IMR-90 (cell line): ENCODE results near the gene SMG1.
"Not testable (repeated sequence)": the region's sequence is repeated elsewhere in the genome, so short reads cannot be mapped to it uniquely, and the experiment has no call there.

Experiments used
- TF ChIP-seq, protein P1 (sequence below): fragments of 150-350 bp; IDR thresholded peaks from 2 replicates; pipeline ENCODE4 v1.6.1; 2016; ENCODE audit warnings: low read depth, mild to moderate bottlenecking, low read length, moderate library complexity, borderline replicate concordance
- TF ChIP-seq, protein P2 (sequence below): conservative IDR thresholded peaks from 2 replicates; pipeline ENCODE4 v1.5.1; 2012; ENCODE audit warnings: mild to moderate bottlenecking, low read depth, low read length, improper control_type of control experiment

DNA sequence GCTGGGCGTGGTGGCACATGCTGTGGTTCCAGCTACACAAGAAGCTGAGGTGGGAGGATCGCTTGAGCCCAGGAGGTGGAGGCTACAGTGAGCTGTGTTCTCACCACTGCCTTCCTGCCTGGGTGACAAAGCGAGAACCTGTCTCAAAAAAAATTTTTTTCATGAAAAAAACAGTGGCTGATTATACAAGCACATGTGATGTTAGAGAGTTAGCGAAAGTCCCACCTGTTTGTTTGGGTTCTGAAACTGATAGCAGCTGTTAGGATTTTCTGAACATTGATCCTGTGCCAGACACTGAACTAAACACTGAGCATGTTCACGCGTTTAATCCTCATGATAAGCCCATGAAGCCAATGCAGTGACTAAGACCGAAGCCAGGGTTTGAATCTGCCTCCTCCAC, 159.0 kb downstream of the SMG1 start:
- TF ChIP-seq, protein P1, sequence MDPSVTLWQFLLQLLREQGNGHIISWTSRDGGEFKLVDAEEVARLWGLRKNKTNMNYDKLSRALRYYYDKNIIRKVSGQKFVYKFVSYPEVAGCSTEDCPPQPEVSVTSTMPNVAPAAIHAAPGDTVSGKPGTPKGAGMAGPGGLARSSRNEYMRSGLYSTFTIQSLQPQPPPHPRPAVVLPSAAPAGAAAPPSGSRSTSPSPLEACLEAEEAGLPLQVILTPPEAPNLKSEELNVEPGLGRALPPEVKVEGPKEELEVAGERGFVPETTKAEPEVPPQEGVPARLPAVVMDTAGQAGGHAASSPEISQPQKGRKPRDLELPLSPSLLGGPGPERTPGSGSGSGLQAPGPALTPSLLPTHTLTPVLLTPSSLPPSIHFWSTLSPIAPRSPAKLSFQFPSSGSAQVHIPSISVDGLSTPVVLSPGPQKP = not testable (repeated sequence)
- TF ChIP-seq, protein P2, sequence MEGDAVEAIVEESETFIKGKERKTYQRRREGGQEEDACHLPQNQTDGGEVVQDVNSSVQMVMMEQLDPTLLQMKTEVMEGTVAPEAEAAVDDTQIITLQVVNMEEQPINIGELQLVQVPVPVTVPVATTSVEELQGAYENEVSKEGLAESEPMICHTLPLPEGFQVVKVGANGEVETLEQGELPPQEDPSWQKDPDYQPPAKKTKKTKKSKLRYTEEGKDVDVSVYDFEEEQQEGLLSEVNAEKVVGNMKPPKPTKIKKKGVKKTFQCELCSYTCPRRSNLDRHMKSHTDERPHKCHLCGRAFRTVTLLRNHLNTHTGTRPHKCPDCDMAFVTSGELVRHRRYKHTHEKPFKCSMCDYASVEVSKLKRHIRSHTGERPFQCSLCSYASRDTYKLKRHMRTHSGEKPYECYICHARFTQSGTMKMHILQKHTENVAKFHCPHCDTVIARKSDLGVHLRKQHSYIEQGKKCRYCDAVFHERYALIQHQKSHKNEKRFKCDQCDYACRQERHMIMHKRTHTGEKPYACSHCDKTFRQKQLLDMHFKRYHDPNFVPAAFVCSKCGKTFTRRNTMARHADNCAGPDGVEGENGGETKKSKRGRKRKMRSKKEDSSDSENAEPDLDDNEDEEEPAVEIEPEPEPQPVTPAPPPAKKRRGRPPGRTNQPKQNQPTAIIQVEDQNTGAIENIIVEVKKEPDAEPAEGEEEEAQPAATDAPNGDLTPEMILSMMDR = not testable (repeated sequence)
